ENCODE measurements around the gene ABT1. TPM values are rescaled to one million over a fixed set of nuclear protein-coding genes. Genes with fewer than 3 reads are reported as not detected.

Gene ABT1
- total RNA-seq, 2 donors from 2014 or later, result 3.0 to 8.8 TPM

- Histone ChIP-seq H3K9me3 (no peaks in the 10 kb centered on the region), H3K36me3 (replicated peaks in 1 of 2; ENCODE audit: insufficient read depth in 1 of 2, low read depth in 2 of 2) (no peaks in the 10 kb centered on the region), H3K27me3 (no peaks in the 10 kb centered on the region), H3K4me1 (peaks cover 5% of the 10 kb centered on the region), H3K27ac (no peak overlapping the region), H3K4me3 (no peak overlapping the region)
- WGBS, 2 donors, result 71 to 72% methylated on average over 10 of the region's 10 CpGs
- DNase-seq (no peak), ATAC-seq (no peak)
- TF ChIP-seq CTCF (IDR thresholded peaks at IDR 0.05), result no peak
- no peak for TF ChIP-seq POLR2A (IDR thresholded peaks at IDR 0.05)
- intact Hi-C loops (cut with DNase I), result no loop called here
These were observed 21.2 kb upstream of the ABT1 start for GRCh38 chr6:26575494-26575939.

GRCh38 chr6:26576407-26576843 lies 20.3 kb upstream of the ABT1 start:
- DNase-seq (no peak), ATAC-seq (no peak)
- no peak overlapping the region for H3K27ac ChIP-seq
- H3K27me3 ChIP-seq, result peaks cover 0 to 6% of the 10 kb centered on the region in 2 donors
- no peak overlapping the region for H3K4me3 ChIP-seq
- intact Hi-C loops (cut with DNase I), result no loop called here
- no peaks in the 10 kb centered on the region for H3K36me3 ChIP-seq (replicated peaks in 1 of 2; ENCODE audit: insufficient read depth in 1 of 2, low read depth in 2 of 2)
- TF ChIP-seq CTCF (IDR thresholded peaks at IDR 0.05) (no peak), POLR2A (IDR thresholded peaks at IDR 0.05) (no peak)
- 30 to 33% methylated on average over 7 of the region's 7 CpGs for WGBS, 2 donors
- H3K4me1 ChIP-seq, result peaks cover 5% of the 10 kb centered on the region
- no peaks in the 10 kb centered on the region for H3K9me3 ChIP-seq

- Histone ChIP-seq H3K4me3 (no peak overlapping the region), H3K27me3 (peaks cover 0 to 10% of the 10 kb centered on the region in 2 donors), H3K27ac (no peak overlapping the region), H3K4me1 (peaks cover 3% of the 10 kb centered on the region), H3K9me3 (no peaks in the 10 kb centered on the region), H3K36me3 (replicated peaks in 1 of 2; ENCODE audit: insufficient read depth in 1 of 2, low read depth in 2 of 2) (no peaks in the 10 kb centered on the region)
- ATAC-seq, result peak; percentile 34
- WGBS, 2 donors, result 4 to 7% methylated on average over 31 of the region's 31 CpGs
- intact Hi-C loops (cut with DNase I), result no loop called here
- DNase-seq, result peak in 2 of 4 donors; percentile 32 to 34
- no peak for TF ChIP-seq POLR2A (IDR thresholded peaks at IDR 0.05)
- no peak for TF ChIP-seq CTCF (IDR thresholded peaks at IDR 0.05)
These were observed 19.6 kb upstream of the ABT1 start for GRCh38 chr6:26576929-26577719.

- Histone ChIP-seq H3K4me1 (no peaks in the 10 kb centered on the region), H3K4me3 (no peak overlapping the region), H3K9me3 (no peaks in the 10 kb centered on the region), H3K36me3 (replicated peaks in 1 of 2; ENCODE audit: insufficient read depth in 1 of 2, low read depth in 2 of 2) (no peaks in the 10 kb centered on the region), H3K27ac (no peak overlapping the region), H3K27me3 (peaks cover 0 to 10% of the 10 kb centered on the region in 2 donors)
- DNase-seq (no peak), ATAC-seq (no peak)
- TF ChIP-seq CTCF (IDR thresholded peaks at IDR 0.05), result no peak
- no peak for TF ChIP-seq POLR2A (IDR thresholded peaks at IDR 0.05)
- intact Hi-C loops (cut with DNase I), result no loop called here
- WGBS, 2 donors, result 18 to 20% methylated on average over 16 to 17 of the region's 17 CpGs
These were observed 19.1 kb upstream of the ABT1 start for GRCh38 chr6:26577720-26578072.

GRCh38 chr6:26578279-26578678 lies 18.5 kb upstream of the ABT1 start:
- no peak overlapping the region for H3K27ac ChIP-seq
- intact Hi-C loops (cut with DNase I), result no loop called here
- H3K36me3 ChIP-seq (replicated peaks in 1 of 2; ENCODE audit: insufficient read depth in 1 of 2, low read depth in 2 of 2), result no peaks in the 10 kb centered on the region
- H3K4me1 ChIP-seq, result no peaks in the 10 kb centered on the region
- H3K4me3 ChIP-seq, result no peak overlapping the region
- H3K27me3 ChIP-seq, result peaks cover 0 to 10% of the 10 kb centered on the region in 2 donors
- WGBS, 2 donors, result 67 to 84% methylated on average over 6 of the region's 6 CpGs
- TF ChIP-seq CTCF (IDR thresholded peaks at IDR 0.05) (no peak), POLR2A (IDR thresholded peaks at IDR 0.05) (no peak)
- H3K9me3 ChIP-seq, result no peaks in the 10 kb centered on the region
- DNase-seq, result no peak
- ATAC-seq, result no peak
